K562 (cell line): ENCODE data around the gene CDIPT. TPM values are rescaled to one million over a fixed set of nuclear protein-coding genes. Genes with fewer than 3 reads are reported as not detected.

ENCODE experiments used
- ARID2 ChIP-seq: fragments of 450-650 bp; IDR thresholded peaks from 2 replicates; pipeline ENCODE4 v1.6.1; 2017; ENCODE audit warnings: antibody characterized with exemption, mild to moderate bottlenecking
- BRF1 ChIP-seq: IDR thresholded peaks from 3 replicates; pipeline ENCODE4 v1.6.1; 2011; ENCODE audit warnings: borderline replicate concordance, mild to moderate bottlenecking; ENCODE audit not compliant: insufficient read length; ENCODE audit errors: extremely low read depth
- CBX2 ChIP-seq: fragments of 200-600 bp; sonication (generic); IDR thresholded peaks from one replicate; pipeline ENCODE4 v1.6.1; 2012; ENCODE audit warnings: mild to moderate bottlenecking, low read length, inconsistent platforms; ENCODE audit not compliant: insufficient read depth, poor library complexity, severe bottlenecking
- CHD2 ChIP-seq: IDR thresholded peaks from 2 replicates; pipeline ENCODE4 v1.6.1; 2011; ENCODE audit warnings: low read depth, low read length
- E2F1 ChIP-seq: sonication (generic); formaldehyde crosslinking; IDR thresholded peaks from 2 replicates; pipeline ENCODE4 v1.8.1; 2023; ENCODE audit warnings: mild to moderate bottlenecking, missing genetic modification reagents, moderate library complexity
- HCFC1 ChIP-seq: IDR thresholded peaks from 2 replicates; pipeline ENCODE4 v1.6.1; 2012; ENCODE audit warnings: low read depth, low read length, improper control_type of control experiment
- HDAC6 ChIP-seq: IDR thresholded peaks from 2 replicates; pipeline ENCODE4 v1.6.1; 2012; ENCODE audit warnings: low read depth, mild to moderate bottlenecking, control low read depth, inconsistent platforms, low read length, moderate library complexity
- IRF9 ChIP-seq: fragments of 450-650 bp; IDR thresholded peaks from 2 replicates; pipeline ENCODE4 v1.6.1; 2016; ENCODE audit warnings: missing biosample characterization, missing genetic modification characterization
- NRF1 ChIP-seq, 2 experiments: fragments of 450-650 bp; IDR thresholded peaks in 1 of 2; conservative IDR thresholded peaks in 1 of 2; 2 replicates each; pipeline ENCODE4 v1.6.1; 2014; ENCODE audit warnings: mild to moderate bottlenecking in 2 of 2
- PHF20 ChIP-seq: fragments of 450-650 bp; IDR thresholded peaks from 2 replicates; pipeline ENCODE4 v1.6.1; 2018; ENCODE audit not compliant: partially characterized antibody
- SMC3 ChIP-seq: conservative IDR thresholded peaks from 2 replicates; pipeline ENCODE4 v1.6.1; 2011; ENCODE audit warnings: low read depth, low read length, improper control_type of control experiment; ENCODE audit not compliant: insufficient read depth
- XRCC4 ChIP-seq: IDR thresholded peaks from one replicate; pipeline ENCODE4 v1.6.1; 2011; ENCODE audit not compliant: insufficient read depth, insufficient read length; ENCODE audit errors: extremely low read depth
- ZNF212 ChIP-seq: fragments of 450-650 bp; formaldehyde crosslinking; IDR thresholded peaks from 2 replicates; pipeline ENCODE4 v1.4.0; 2020; ENCODE audit warnings: mild to moderate bottlenecking
- ZNF324 ChIP-seq: fragments of 250-450 bp; sonication (Bioruptor Pico); IDR thresholded peaks from 2 replicates; pipeline ENCODE4 v1.4.0; 2020; ENCODE audit warnings: mild to moderate bottlenecking
- ZNF41 ChIP-seq: fragments of 250-450 bp; sonication (Bioruptor Pico); conservative IDR thresholded peaks from 2 replicates; pipeline ENCODE4 v1.4.0; 2020; ENCODE audit warnings: mild to moderate bottlenecking
- ZNF780A ChIP-seq: fragments of 250-450 bp; sonication (Bioruptor Pico); IDR thresholded peaks from 2 replicates; pipeline ENCODE4 v1.5.0; 2021; ENCODE audit warnings: mild to moderate bottlenecking
- ZZZ3 ChIP-seq: fragments of 450-650 bp; IDR thresholded peaks from 2 replicates; pipeline ENCODE4 v1.6.1; 2016; ENCODE audit warnings: antibody characterized with exemption, mild to moderate bottlenecking, moderate library complexity
- polyA plus RNA-seq, 8 experiments: library from polyadenylated mRNA; depleted of rRNA in 4 of 8; stranded (reverse) in 5 of 8; unstranded in 3 of 8; fragments of >200 nt; fragmentation: Nextera tagmentation in 2 of 8; fragmentation: Illumina TruSeq in 1 of 8; extraction: Ambion mirVana in 2 of 8; extraction: Trizol in 1 of 8; gene quantifications; 2 replicates each; pipeline versions ENCODE4 v1.2.1 to v1.2.3, GENCODE V29; 2011 to 2014; ENCODE audit warnings: inconsistent platforms in 1 of 8, missing spikeins in 1 of 8
- total RNA-seq, 7 experiments: library from RNA; depleted of rRNA in 6 of 7; stranded (reverse); fragments of >200 nt in 6 of 7; fragmentation: Illumina TruSeq in 2 of 7; extraction: Trizol in 2 of 7; gene quantifications; 2 replicates each; pipeline versions ENCODE4 v1.2.1 to v1.2.3, GENCODE V29; 2011 to 2021; ENCODE audit warnings: low replicate concordance in 1 of 7
- TF ChIP-seq, protein P1 (sequence below): fragments of 450-650 bp; formaldehyde crosslinking; conservative IDR thresholded peaks from 2 replicates; pipeline ENCODE4 v1.4.0; 2022; ENCODE audit warnings: mild to moderate bottlenecking, missing genetic modification characterization
- TF ChIP-seq, protein P2 (sequence below): sonication (generic); formaldehyde crosslinking; IDR thresholded peaks from 2 replicates; pipeline ENCODE4 v1.8.1; 2022; ENCODE audit warnings: missing genetic modification reagents
- TF ChIP-seq, protein P3 (sequence below): IDR thresholded peaks from 2 replicates; pipeline ENCODE4 v1.6.1; 2012; ENCODE audit warnings: low read depth, low read length, improper control_type of control experiment, borderline replicate concordance

Gene CDIPT
- total and polyA plus RNA-seq, 9 of the 15 experiments (the other 6 are each of a cell fraction or from before 2014, with no cell fraction given), result 1.3 to 37.0 (median 23.0) TPM

GRCh38 chr16:29815793-29816693, 47.0 kb downstream of the CDIPT start, which contains the start of gene PAGR1 (continued):
- peak; percentile 93 for TF ChIP-seq HCFC1
- no peak for TF ChIP-seq ZNF212 (CRISPR knock-in tag)
- TF ChIP-seq ZZZ3, result no peak
- TF ChIP-seq CHD2, result peak; percentile 12; the same call in 1 of the 2 replicates
- TF ChIP-seq E2F1 (CRISPR knock-in tag), result peak; percentile 92
- no peak for TF ChIP-seq ZNF780A (CRISPR knock-in tag)
- peak; percentile 100 for TF ChIP-seq NRF1 (conservative IDR thresholded peaks at IDR 0.05 in 1 of 2, IDR thresholded peaks at IDR 0.05 in 1 of 2)
- TF ChIP-seq, protein P1, sequence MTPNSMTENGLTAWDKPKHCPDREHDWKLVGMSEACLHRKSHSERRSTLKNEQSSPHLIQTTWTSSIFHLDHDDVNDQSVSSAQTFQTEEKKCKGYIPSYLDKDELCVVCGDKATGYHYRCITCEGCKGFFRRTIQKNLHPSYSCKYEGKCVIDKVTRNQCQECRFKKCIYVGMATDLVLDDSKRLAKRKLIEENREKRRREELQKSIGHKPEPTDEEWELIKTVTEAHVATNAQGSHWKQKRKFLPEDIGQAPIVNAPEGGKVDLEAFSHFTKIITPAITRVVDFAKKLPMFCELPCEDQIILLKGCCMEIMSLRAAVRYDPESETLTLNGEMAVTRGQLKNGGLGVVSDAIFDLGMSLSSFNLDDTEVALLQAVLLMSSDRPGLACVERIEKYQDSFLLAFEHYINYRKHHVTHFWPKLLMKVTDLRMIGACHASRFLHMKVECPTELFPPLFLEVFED (CRISPR knock-in tag), result peak; percentile 90
- TF ChIP-seq CBX2, result no peak
- TF ChIP-seq BRF1, result no peak
- peak; percentile 76; the same call in 1 of the 2 replicates for TF ChIP-seq ARID2
- no peak for TF ChIP-seq HDAC6
- TF ChIP-seq, protein P2, sequence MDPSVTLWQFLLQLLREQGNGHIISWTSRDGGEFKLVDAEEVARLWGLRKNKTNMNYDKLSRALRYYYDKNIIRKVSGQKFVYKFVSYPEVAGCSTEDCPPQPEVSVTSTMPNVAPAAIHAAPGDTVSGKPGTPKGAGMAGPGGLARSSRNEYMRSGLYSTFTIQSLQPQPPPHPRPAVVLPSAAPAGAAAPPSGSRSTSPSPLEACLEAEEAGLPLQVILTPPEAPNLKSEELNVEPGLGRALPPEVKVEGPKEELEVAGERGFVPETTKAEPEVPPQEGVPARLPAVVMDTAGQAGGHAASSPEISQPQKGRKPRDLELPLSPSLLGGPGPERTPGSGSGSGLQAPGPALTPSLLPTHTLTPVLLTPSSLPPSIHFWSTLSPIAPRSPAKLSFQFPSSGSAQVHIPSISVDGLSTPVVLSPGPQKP (CRISPR knock-in tag), result no peak
- TF ChIP-seq, protein P3, sequence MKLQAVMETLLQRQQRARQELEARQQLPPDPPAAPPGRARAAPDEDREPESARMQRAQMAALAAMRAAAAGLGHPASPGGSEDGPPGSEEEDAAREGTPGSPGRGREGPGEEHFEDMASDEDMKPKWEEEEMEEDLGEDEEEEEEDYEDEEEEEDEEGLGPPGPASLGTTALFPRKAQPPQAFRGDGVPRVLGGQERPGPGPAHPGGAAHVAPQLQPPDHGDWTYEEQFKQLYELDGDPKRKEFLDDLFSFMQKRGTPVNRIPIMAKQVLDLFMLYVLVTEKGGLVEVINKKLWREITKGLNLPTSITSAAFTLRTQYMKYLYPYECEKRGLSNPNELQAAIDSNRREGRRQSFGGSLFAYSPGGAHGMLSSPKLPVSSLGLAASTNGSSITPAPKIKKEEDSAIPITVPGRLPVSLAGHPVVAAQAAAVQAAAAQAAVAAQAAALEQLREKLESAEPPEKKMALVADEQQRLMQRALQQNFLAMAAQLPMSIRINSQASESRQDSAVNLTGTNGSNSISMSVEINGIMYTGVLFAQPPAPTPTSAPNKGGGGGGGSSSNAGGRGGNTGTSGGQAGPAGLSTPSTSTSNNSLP, result no peak
- peak; percentile 35; the same call in 1 of the 2 replicates for TF ChIP-seq ZNF324 (CRISPR knock-in tag)
- TF ChIP-seq PHF20, result peak; percentile 28
- no peak for TF ChIP-seq ZNF41
- peak; percentile 7; the same call in 1 of the 2 replicates for TF ChIP-seq IRF9 (tag)
- TF ChIP-seq SMC3, result peak; percentile 30
- no peak for TF ChIP-seq XRCC4
